GM21381 (cell line): ENCODE measurements around the gene OR52B6.
"Not testable (repeated sequence)": the region's sequence is repeated elsewhere in the genome, so short reads cannot be mapped to it uniquely, and the experiment has no call there.

Source experiments
- ATAC-seq: cut with Tn5 transposase; IDR thresholded peaks from one replicate; pipeline ENCODE4 v1.9.1; 2021; ENCODE audit warnings: mild to moderate bottlenecking, moderate library complexity; ENCODE audit not compliant: unreplicated experiment

Gene OR52B6, protein sequence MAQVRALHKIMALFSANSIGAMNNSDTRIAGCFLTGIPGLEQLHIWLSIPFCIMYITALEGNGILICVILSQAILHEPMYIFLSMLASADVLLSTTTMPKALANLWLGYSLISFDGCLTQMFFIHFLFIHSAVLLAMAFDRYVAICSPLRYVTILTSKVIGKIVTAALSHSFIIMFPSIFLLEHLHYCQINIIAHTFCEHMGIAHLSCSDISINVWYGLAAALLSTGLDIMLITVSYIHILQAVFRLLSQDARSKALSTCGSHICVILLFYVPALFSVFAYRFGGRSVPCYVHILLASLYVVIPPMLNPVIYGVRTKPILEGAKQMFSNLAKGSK

GRCh38 chr11:5580577-5580976 lies at the start of gene OR52B6:
Gene OR52B6, plus strand, starts transcription at chr11:5580877. Its CDS starts 0 bp downstream, at chr11:5580877.
- ATAC-seq, result no peak

- ATAC-seq, result no peak
These were observed 49.4 kb upstream of the OR52B6 start for GRCh38 chr11:5531053-5531831.

- no peak for ATAC-seq
These were observed 46.6 kb upstream of the OR52B6 start for GRCh38 chr11:5534046-5534445.

GRCh38 chr11:5536482-5536881 lies 44.2 kb upstream of the OR52B6 start:
- no peak for ATAC-seq

GRCh38 chr11:5541427-5541826 lies 39.2 kb upstream of the OR52B6 start:
- ATAC-seq, result no peak

GRCh38 chr11:5546457-5546856 lies 34.2 kb upstream of the OR52B6 start:
- ATAC-seq, result no peak

DNA sequence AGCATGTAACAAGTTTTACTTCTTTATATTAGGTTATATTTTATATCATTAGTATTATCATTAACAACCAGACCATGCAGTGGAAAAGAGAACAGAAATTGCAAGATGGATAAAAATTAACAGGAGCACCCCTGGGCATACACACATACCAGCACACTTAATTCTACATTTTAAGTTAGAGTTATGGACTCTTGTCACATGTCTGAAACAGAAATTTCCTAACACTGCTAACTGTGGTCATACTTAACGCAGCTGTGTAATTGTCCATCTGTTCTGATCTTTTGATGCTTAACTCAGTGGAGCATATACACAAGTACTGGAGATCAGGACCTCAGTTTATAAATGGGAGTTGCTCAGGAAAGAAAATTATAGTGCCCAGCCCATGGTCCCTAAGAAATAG lies 32.7 kb upstream of the OR52B6 start:
- ATAC-seq, result peak; percentile 78

GRCh38 chr11:5548440-5548839 lies 32.2 kb upstream of the OR52B6 start, which contains the start of gene OR52H1:
Gene OR52H1, minus strand, starts transcription at chr11:5548540. Its CDS starts 3,035 bp downstream, at chr11:5545505.
- ATAC-seq, result peak; percentile 3

GRCh38 chr11:5550440-5551095 lies 30.1 kb upstream of the OR52B6 start:
- peak; percentile 42 for ATAC-seq

DNA sequence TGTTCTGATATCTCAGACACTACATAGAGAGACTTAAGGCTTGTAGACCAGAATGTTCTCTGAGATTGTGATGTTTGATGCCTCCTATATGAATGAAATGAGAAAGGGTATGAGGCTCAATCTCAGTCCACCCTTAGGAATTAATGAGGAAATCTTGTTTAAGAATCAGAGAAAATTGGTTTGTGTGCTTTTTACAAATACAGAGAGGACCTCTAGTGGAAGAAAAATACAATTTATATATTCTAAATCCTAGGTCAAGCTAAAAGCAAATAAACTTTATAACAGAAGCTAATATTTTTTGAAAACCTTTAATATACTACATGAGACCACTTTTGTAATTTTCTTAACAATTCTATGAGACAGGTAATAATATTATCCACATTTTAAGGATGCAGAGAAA lies 27.3 kb upstream of the OR52B6 start:
- no peak for ATAC-seq

DNA sequence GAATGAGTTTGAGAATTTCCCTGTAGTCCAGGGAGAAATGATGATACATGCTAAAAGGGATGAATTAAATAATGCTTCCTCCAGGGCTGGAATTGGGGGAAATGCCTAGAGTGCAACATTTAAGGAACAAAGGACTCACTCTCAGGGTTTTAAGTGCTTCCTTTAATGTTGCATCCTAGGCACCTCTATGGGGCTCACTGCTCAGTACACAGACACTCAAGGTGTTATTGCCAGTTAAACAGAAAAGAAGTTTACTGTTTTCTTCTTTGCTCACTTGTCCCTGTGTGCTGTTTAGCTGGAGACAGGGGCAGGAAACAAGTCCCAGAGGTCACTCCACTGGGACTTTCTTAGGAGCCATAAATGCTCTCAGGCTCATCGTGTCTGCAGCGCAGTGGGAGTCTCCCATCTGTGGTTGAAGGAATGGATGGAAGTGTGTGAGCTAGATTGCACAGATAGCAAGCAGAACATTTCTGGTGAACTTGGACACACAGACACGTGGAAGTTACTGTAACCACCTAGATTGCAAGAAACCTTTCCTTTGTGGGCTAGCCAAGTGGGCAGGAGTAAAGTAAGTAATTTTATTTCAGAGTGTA lies 24.0 kb upstream of the OR52B6 start:
- no peak for ATAC-seq

DNA sequence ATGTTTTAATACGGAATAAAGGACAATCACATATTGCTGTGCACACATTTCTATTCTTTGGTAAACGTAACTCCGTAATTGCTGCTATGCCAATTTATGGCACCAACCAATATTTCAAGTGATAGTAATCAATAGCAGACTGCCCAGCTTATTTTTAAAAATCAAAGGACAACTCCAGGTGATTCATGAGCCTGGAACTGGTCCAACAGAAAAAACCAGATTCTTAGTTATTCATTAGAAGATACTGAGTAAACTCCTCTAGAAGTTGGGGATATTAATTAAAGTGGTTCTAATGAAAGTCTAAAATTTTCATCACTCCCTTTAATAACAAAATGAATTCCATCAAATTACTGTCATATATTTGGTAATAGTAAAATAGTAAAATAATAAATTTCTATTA lies 22.9 kb upstream of the OR52B6 start:
- ATAC-seq, result no peak

- ATAC-seq, result no peak
These were observed 16.2 kb upstream of the OR52B6 start for GRCh38 chr11:5564259-5565019.

DNA sequence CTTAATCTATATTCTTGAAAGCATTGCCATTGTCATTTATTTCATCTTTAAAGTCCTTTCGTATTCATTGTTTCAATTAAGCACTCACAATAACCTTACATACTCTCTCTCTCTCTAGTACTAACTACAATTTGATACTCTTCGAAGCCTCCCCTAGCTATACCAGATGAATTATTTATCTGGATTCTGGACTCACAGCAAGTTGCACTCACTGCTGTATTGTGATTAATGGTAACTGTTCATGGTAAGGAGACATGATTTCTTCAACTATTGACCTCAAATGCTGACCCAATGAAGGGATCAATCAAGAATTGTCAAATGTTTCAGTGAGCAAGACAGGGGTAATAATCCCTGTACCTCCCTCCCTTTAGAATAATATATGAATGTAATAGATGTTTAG lies 6.0 kb upstream of the OR52B6 start:
- no peak for ATAC-seq

GRCh38 chr11:5575152-5575551 lies 5.5 kb upstream of the OR52B6 start:
- no peak for ATAC-seq

GRCh38 chr11:5577101-5577500 lies 3.6 kb upstream of the OR52B6 start:
- no peak for ATAC-seq

- no peak for ATAC-seq
These were observed 337 bp downstream of the OR52B6 start for GRCh38 chr11:5581014-5581413.

DNA sequence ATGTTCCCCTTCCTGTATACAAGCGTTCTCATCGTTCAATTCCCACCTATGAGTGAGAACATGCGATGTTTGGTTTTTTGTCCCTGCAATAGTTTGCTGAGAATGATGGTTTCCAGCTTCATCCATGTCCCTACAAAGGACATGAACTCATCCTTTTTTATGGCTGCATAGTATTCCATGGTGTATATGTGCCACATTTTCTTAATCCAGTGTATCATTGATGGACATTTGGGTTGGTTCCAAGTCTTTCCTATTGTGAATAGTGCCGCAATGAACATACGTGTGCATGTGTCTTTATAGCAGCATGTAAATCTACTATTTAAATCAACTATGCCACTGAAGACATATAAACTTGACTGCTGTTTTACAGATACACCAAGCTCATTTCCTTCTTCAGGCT lies 3.8 kb downstream of the OR52B6 start:
- not testable (repeated sequence) for ATAC-seq

GRCh38 chr11:5589906-5590305 lies 9.2 kb downstream of the OR52B6 start:
- not testable (repeated sequence) for ATAC-seq

DNA sequence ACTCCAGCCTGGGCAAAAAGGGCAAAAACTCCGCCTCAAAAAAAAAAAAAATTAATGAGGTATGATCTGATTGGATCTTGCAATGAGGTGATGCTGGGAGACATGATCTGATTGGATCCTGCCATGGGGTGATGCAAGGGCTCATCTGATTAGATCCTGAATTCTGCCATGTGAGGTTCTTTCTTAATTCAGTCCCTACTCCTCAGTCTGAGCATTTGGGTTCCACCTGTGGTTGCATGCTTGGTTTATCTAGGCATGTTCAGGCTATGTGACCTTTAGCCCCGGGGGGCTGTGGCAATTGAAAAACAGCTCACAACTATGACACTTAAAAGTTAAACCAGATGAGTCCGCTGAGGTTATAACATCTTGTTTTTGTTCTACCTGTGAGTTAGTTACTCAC lies 10.9 kb downstream of the OR52B6 start:
- no peak for ATAC-seq

DNA sequence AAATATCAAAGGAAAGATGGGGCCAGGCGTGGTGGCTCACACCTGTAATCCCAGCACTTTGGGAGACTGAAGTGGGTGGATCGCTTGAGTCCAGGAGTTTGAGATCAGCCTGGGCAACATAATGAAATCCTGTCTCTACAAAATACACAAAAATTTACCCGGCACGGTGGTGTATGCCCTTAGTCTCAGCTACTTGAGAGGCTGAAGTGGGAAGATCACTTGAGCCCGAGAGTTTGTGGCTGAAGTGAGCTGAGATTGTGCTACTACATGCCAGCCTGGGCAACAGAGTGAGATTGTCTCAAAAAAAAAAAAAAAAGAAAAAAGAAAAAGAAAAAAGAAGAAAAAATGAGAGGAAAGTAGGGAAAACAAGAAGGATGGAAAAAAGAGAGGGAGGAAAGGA lies 11.9 kb downstream of the OR52B6 start:
- no peak for ATAC-seq
